ENCODE measurements around the gene BORCS5. TPM values are rescaled to one million over a fixed set of nuclear protein-coding genes. Genes with fewer than 3 reads are reported as not detected.
"Not testable (repeated sequence)": the region's sequence is repeated elsewhere in the genome, so short reads cannot be mapped to it uniquely, and the experiment has no call there.

The BORCS5 gene
- total RNA-seq, 1 donor from 2014 or later = 3.0 TPM

- intact Hi-C loops (cut with DNase I) = no loop called here
- TF ChIP-seq, protein P1, sequence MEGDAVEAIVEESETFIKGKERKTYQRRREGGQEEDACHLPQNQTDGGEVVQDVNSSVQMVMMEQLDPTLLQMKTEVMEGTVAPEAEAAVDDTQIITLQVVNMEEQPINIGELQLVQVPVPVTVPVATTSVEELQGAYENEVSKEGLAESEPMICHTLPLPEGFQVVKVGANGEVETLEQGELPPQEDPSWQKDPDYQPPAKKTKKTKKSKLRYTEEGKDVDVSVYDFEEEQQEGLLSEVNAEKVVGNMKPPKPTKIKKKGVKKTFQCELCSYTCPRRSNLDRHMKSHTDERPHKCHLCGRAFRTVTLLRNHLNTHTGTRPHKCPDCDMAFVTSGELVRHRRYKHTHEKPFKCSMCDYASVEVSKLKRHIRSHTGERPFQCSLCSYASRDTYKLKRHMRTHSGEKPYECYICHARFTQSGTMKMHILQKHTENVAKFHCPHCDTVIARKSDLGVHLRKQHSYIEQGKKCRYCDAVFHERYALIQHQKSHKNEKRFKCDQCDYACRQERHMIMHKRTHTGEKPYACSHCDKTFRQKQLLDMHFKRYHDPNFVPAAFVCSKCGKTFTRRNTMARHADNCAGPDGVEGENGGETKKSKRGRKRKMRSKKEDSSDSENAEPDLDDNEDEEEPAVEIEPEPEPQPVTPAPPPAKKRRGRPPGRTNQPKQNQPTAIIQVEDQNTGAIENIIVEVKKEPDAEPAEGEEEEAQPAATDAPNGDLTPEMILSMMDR (IDR thresholded peaks at IDR 0.05) = no peak
These were observed 143.2 kb downstream of the BORCS5 start for GRCh38 chr12:12499909-12500604.

GRCh38 chr12:12501121-12501520 lies 144.2 kb downstream of the BORCS5 start:
- no peaks in the 10 kb centered on the region for H3K27me3 ChIP-seq
- peaks cover 0 to 14% of the 10 kb centered on the region in 2 donors for H3K4me1 ChIP-seq
- H3K36me3 ChIP-seq = no peaks in the 10 kb centered on the region
- H3K4me3 ChIP-seq = no peak overlapping the region
- no peak overlapping the region for H3K27ac ChIP-seq
- no peaks in the 10 kb centered on the region for H3K9me3 ChIP-seq
- no peak for DNase-seq (ENCODE audit: low spot score in 2 of 2)
- TF ChIP-seq, protein P1 (IDR thresholded peaks at IDR 0.05) = no peak
- intact Hi-C loops (cut with DNase I) = no loop called here

More at GRCh38 chr12:12499909-12500604, 143.2 kb downstream of the BORCS5 start:
- H3K4me3 ChIP-seq = no peak overlapping the region
- no peak overlapping the region for H3K27ac ChIP-seq
- H3K36me3 ChIP-seq = no peaks in the 10 kb centered on the region
- H3K4me1 ChIP-seq = peaks cover 0 to 5% of the 10 kb centered on the region in 2 donors
- no peak for DNase-seq (ENCODE audit: low spot score in 2 of 2)
- no peaks in the 10 kb centered on the region for H3K9me3 ChIP-seq
- no peaks in the 10 kb centered on the region for H3K27me3 ChIP-seq

DNA sequence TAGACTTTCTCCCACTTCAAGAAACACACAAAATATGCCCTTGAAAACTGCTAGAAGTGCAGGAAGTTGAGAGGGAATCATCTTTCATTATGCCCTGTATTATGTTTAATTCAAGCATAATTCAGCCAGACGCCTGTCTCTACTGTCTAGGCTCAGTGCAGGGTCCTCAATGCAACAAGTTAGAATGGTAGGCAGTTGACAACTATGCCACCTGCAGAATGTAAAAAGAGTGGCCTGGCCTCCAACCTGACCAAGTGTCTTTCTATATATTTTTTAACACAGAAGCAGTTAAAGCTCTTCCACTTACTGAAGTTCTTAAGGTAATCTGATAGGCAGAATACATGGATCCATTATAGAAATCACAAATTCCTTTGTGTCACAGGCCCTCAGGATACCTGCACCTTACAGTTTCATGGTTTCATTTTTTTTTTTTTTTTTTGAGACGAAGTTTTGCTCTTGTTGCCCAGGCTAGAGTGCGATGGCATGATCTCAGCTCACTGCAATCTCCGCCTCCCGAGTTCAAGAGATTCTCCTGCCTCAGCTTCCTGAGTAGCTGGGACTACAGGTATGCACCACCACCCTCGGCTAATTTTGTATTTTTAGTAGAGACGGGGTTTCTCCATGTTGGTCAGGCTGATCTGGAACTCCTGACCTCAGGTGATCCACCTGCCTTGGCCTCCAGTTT lies 145.4 kb downstream of the BORCS5 start:
- intact Hi-C loops (cut with DNase I); H3K4me3 ChIP-seq; H3K27me3 ChIP-seq; DNase-seq (ENCODE audit: low spot score in 2 of 2); H3K9me3 ChIP-seq; H3K36me3 ChIP-seq; H3K27ac ChIP-seq: not testable (repeated sequence)
- H3K4me1 ChIP-seq = peaks cover 0 to 19% of the 10 kb centered on the region in 2 donors

DNA sequence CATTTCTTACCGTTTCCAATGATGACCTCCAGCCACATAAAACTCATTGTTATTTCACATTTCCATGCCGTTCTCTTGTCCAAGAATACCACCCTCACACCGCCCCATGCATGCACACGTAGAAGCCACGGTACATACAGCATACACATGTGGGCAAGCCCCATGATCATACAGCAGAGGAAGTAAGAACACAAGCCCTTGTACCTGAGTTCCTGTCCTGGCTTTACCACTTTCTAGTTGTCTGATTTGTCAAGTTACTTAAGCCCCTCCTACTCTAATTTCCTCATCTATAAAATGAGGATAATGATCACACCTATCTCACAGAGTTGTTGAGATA lies 145.9 kb downstream of the BORCS5 start:
- TF ChIP-seq, protein P1 (IDR thresholded peaks at IDR 0.05) = no peak
- intact Hi-C loops (cut with DNase I) = no loop called here
- Histone ChIP-seq H3K9me3 (no peaks in the 10 kb centered on the region), H3K4me1 (peaks cover 0 to 23% of the 10 kb centered on the region in 2 donors), H3K27ac (no peak overlapping the region), H3K4me3 (no peak overlapping the region), H3K27me3 (no peaks in the 10 kb centered on the region), H3K36me3 (no peaks in the 10 kb centered on the region)
- DNase-seq (ENCODE audit: low spot score in 2 of 2) = no peak

DNA sequence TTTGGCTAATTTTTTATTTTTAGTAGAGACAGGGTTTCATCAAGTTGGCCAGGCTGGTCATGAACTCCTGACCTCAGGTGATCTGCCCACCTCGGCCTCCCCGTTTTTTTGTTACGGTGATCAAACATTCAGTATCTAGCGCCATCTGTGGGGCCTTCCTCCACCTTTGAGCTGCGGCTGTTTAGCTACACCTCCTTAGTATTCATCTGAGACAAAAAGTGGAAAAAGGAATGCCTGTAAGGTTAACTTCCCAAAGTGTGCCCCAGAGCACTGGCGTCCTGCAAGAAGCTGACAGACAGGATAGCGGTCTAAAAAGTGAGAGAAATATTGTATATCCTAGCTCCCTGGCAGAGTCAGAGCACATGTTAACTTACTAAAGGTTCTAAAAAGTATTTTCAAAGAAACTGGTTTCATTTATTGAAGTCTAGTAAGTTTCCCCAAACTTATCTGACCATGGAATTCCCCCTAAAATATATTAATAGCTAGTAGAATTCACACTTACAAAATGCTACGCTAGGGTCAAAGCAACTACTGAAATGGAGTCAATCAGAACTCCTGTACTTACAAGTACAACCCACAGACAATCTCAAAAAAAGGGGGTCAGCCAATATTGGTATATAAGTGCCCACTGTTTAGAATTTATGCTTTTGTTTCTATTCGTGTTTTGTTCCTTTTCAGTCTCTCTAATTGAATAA lies 146.7 kb downstream of the BORCS5 start:
- intact Hi-C loops (cut with DNase I) = no loop called here
- TF ChIP-seq, protein P1 (IDR thresholded peaks at IDR 0.05) = no peak
- no peaks in the 10 kb centered on the region for H3K27me3 ChIP-seq
- no peaks in the 10 kb centered on the region for H3K9me3 ChIP-seq
- H3K27ac ChIP-seq = no peak overlapping the region
- no peaks in the 10 kb centered on the region for H3K36me3 ChIP-seq
- peaks cover 0 to 25% of the 10 kb centered on the region in 2 donors for H3K4me1 ChIP-seq
- no peak for DNase-seq (ENCODE audit: low spot score in 2 of 2)
- no peak overlapping the region for H3K4me3 ChIP-seq
